Fibroblast of lung (primary cell): ENCODE measurements around the gene DDR2. TPM values are rescaled to one million over a fixed set of nuclear protein-coding genes. Genes with fewer than 3 reads are reported as not detected.

Source experiments
- DNase-seq, 2 donors: peaks; one replicate each; pipeline versions ENCODE4 v3.0.0 to v3.0.0-alpha.2; 2010; ENCODE audit warnings: low read depth in 2 of 2
- H2AFZ ChIP-seq: 2 replicates; pipeline ENCODE4 v1.5.1; 2012; ENCODE audit warnings: low read length, control low read depth, inconsistent platforms
- H3K27ac ChIP-seq: 2 replicates; pipeline ENCODE4 v1.5.1; 2011; ENCODE audit warnings: low read length, control low read depth; ENCODE audit not compliant: insufficient read depth
- H3K27me3 ChIP-seq: 2 replicates; pipeline ENCODE4 v1.5.1; 2011; ENCODE audit warnings: mild to moderate bottlenecking, low read length; ENCODE audit not compliant: control insufficient read depth, insufficient read depth
- H3K36me3 ChIP-seq: 2 replicates; pipeline ENCODE4 v1.5.1; 2011; ENCODE audit warnings: low read length; ENCODE audit not compliant: control insufficient read depth, insufficient read depth
- H3K4me1 ChIP-seq: 2 replicates; pipeline ENCODE4 v1.5.1; 2011; ENCODE audit warnings: low read length; ENCODE audit not compliant: control insufficient read depth, insufficient read depth; ENCODE audit errors: extremely low read depth
- H3K4me2 ChIP-seq: 2 replicates; pipeline ENCODE4 v1.5.1; 2011; ENCODE audit warnings: low read length, control low read depth; ENCODE audit not compliant: insufficient read depth; ENCODE audit errors: extremely low read depth
- H3K4me3 ChIP-seq, 4 experiments: fragments of 200-600 bp in 1 of 4; sonication (generic) in 1 of 4; replicated peaks in 1 of 4; 2 replicates each; pipeline ENCODE4 v1.5.1; 2011 to 2016; ENCODE audit warnings: low read length in 4 of 4, low read depth in 3 of 4, mild to moderate bottlenecking in 3 of 4, control low read depth in 2 of 4, inconsistent platforms in 1 of 4, mixed read lengths in 1 of 4; ENCODE audit not compliant: insufficient read depth in 1 of 4; ENCODE audit errors: control extremely low read depth in 1 of 4
- H3K79me2 ChIP-seq: 2 replicates; pipeline ENCODE4 v1.5.1; 2012; ENCODE audit warnings: mild to moderate bottlenecking, low read length, inconsistent platforms; ENCODE audit not compliant: control insufficient read depth, insufficient read depth
- H3K9ac ChIP-seq: 2 replicates; pipeline ENCODE4 v1.5.1; 2011; ENCODE audit warnings: mild to moderate bottlenecking, low read length, control low read depth; ENCODE audit not compliant: insufficient read depth
- H3K9me3 ChIP-seq: 2 replicates; pipeline ENCODE4 v1.5.1; 2012; ENCODE audit warnings: low read depth, low read length; ENCODE audit not compliant: control insufficient read depth, insufficient read depth
- H4K20me1 ChIP-seq: 2 replicates; pipeline ENCODE4 v1.5.1; 2011; ENCODE audit warnings: low read length; ENCODE audit not compliant: control insufficient read depth, insufficient read depth; ENCODE audit errors: extremely low read depth
- EZH2 ChIP-seq: IDR thresholded peaks from 2 replicates; pipeline ENCODE4 v1.5.1; 2012; ENCODE audit warnings: low read length, control low read depth, mild to moderate bottlenecking; ENCODE audit errors: missing control alignments
- polyA plus RNA-seq, 2 donors: library from polyadenylated mRNA; depleted of rRNA in 1 of 2; stranded (reverse) in 1 of 2; unstranded in 1 of 2; fragments of >200 nt; gene quantifications; 2 replicates each; pipeline ENCODE4 v1.2.1, GENCODE V29; 2011 to 2012; ENCODE audit warnings: missing spikeins in 1 of 2
- total RNA-seq: library from RNA; depleted of rRNA; stranded (reverse); fragments of >200 nt; gene quantifications from 2 replicates; pipeline ENCODE4 v1.2.1, GENCODE V29; 2014
- TF ChIP-seq, protein P1 (sequence below), 2 donors: IDR thresholded peaks in 1 of 2; conservative IDR thresholded peaks in 1 of 2; 1 replicate in 1 of 2; 2 replicates in 1 of 2; pipeline ENCODE4 v1.5.1; 2011 to 2012; ENCODE audit warnings: low read length in 2 of 2, control low read depth in 1 of 2, inconsistent platforms in 1 of 2, low read depth in 1 of 2, mild to moderate bottlenecking in 1 of 2

Gene DDR2
- total and polyA plus RNA-seq, 2 donors (not counting 1 experiment from before 2014, with no cell fraction given): 192 to 303 TPM

GRCh38 chr1:162621256-162621655, 11.0 kb upstream of the DDR2 start:
- Histone ChIP-seq H3K79me2 (no peaks in the 10 kb centered on the region), H2AFZ (no peak overlapping the region), H3K27me3 (no peaks in the 10 kb centered on the region), H3K36me3 (no peaks in the 10 kb centered on the region), H3K9ac (no peak overlapping the region), H3K9me3 (no peaks in the 10 kb centered on the region), H3K27ac (no peak overlapping the region), H3K4me2 (no peak overlapping the region), H4K20me1 (no peaks in the 10 kb centered on the region), H3K4me1 (peaks cover under 1% of the 10 kb centered on the region), H3K4me3 (no peak overlapping the region)
- no peak for TF ChIP-seq EZH2
- TF ChIP-seq, protein P1, sequence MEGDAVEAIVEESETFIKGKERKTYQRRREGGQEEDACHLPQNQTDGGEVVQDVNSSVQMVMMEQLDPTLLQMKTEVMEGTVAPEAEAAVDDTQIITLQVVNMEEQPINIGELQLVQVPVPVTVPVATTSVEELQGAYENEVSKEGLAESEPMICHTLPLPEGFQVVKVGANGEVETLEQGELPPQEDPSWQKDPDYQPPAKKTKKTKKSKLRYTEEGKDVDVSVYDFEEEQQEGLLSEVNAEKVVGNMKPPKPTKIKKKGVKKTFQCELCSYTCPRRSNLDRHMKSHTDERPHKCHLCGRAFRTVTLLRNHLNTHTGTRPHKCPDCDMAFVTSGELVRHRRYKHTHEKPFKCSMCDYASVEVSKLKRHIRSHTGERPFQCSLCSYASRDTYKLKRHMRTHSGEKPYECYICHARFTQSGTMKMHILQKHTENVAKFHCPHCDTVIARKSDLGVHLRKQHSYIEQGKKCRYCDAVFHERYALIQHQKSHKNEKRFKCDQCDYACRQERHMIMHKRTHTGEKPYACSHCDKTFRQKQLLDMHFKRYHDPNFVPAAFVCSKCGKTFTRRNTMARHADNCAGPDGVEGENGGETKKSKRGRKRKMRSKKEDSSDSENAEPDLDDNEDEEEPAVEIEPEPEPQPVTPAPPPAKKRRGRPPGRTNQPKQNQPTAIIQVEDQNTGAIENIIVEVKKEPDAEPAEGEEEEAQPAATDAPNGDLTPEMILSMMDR (conservative IDR thresholded peaks at IDR 0.05 in 1 of 2, IDR thresholded peaks at IDR 0.05 in 1 of 2; ENCODE audit: low read depth in 1 of 2, low read length in 2 of 2): no peak
- DNase-seq: no peak

- Histone ChIP-seq H3K4me2 (no peak overlapping the region), H3K36me3 (no peaks in the 10 kb centered on the region), H3K9me3 (no peaks in the 10 kb centered on the region), H2AFZ (no peak overlapping the region), H3K4me3 (no peak overlapping the region), H3K79me2 (no peaks in the 10 kb centered on the region), H3K4me1 (peaks cover 22% of the 10 kb centered on the region), H3K27ac (no peak overlapping the region), H4K20me1 (no peaks in the 10 kb centered on the region), H3K9ac (no peak overlapping the region), H3K27me3 (no peaks in the 10 kb centered on the region)
- TF ChIP-seq, protein P1 (conservative IDR thresholded peaks at IDR 0.05 in 1 of 2, IDR thresholded peaks at IDR 0.05 in 1 of 2; ENCODE audit: low read depth in 1 of 2, low read length in 2 of 2): no peak
- no peak for TF ChIP-seq EZH2
- DNase-seq: no peak
Measured at GRCh38 chr1:162625679-162626078, 6.6 kb upstream of the DDR2 start.

GRCh38 chr1:162626094-162626493, 6.2 kb upstream of the DDR2 start:
- no peaks in the 10 kb centered on the region for H3K9me3 ChIP-seq
- no peaks in the 10 kb centered on the region for H3K36me3 ChIP-seq
- no peak overlapping the region for H3K9ac ChIP-seq
- no peak for DNase-seq
- peak overlapping the region; percentile 95 for H3K4me2 ChIP-seq
- peak overlapping the region in 2 of 4 experiments; percentile 40 to 41 for H3K4me3 ChIP-seq
- H3K79me2 ChIP-seq: no peaks in the 10 kb centered on the region
- H4K20me1 ChIP-seq: no peaks in the 10 kb centered on the region
- H3K27ac ChIP-seq: peak overlapping the region; percentile 24
- peak overlapping the region; percentile 53 for H2AFZ ChIP-seq
- H3K27me3 ChIP-seq: no peaks in the 10 kb centered on the region
- peaks cover 26% of the 10 kb centered on the region for H3K4me1 ChIP-seq
- TF ChIP-seq, protein P1 (conservative IDR thresholded peaks at IDR 0.05 in 1 of 2, IDR thresholded peaks at IDR 0.05 in 1 of 2; ENCODE audit: low read depth in 1 of 2, low read length in 2 of 2): no peak
- TF ChIP-seq EZH2: no peak
